DOHH2 (cell line): ENCODE data around the gene TFCP2.

Experiments used
- EZH2phosphoT487 ChIP-seq: fragments of 200-600 bp; sonication (generic); IDR thresholded peaks from 2 replicates; pipeline ENCODE4 v1.6.1; 2017; ENCODE audit warnings: borderline replicate concordance, mild to moderate bottlenecking, antibody characterized with exemption, low read length, moderate library complexity, mixed read lengths
- TF ChIP-seq, protein P1 (sequence below): fragments of 200-600 bp; sonication (generic); IDR thresholded peaks from one replicate; pipeline ENCODE4 v1.5.1; 2014; ENCODE audit warnings: antibody characterized with exemption, mild to moderate bottlenecking, low read depth, low read length; ENCODE audit not compliant: poor library complexity, severe bottlenecking

DNA sequence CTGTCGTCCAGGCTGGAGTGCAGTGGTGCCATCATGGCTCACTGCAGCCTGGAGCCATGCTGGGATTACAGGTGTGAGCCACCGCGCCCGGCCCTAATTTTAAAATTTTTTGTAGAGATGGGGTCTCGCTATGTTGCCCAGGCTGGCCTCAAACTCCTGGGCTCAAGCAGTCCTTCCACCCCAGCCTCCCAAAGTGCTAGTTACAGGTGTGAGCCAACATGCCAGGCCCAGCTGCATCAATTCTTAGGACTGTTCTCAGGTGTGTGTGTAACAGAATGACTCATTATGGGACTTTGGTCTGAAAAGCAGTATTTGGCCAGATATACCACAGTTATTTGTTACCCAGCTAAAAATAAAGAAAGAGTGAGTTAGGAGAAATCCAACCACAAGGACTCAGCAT lies 107.4 kb downstream of the TFCP2 start:
- TF ChIP-seq, protein P1, sequence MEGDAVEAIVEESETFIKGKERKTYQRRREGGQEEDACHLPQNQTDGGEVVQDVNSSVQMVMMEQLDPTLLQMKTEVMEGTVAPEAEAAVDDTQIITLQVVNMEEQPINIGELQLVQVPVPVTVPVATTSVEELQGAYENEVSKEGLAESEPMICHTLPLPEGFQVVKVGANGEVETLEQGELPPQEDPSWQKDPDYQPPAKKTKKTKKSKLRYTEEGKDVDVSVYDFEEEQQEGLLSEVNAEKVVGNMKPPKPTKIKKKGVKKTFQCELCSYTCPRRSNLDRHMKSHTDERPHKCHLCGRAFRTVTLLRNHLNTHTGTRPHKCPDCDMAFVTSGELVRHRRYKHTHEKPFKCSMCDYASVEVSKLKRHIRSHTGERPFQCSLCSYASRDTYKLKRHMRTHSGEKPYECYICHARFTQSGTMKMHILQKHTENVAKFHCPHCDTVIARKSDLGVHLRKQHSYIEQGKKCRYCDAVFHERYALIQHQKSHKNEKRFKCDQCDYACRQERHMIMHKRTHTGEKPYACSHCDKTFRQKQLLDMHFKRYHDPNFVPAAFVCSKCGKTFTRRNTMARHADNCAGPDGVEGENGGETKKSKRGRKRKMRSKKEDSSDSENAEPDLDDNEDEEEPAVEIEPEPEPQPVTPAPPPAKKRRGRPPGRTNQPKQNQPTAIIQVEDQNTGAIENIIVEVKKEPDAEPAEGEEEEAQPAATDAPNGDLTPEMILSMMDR, result no peak
- TF ChIP-seq EZH2phosphoT487, result no peak
